LNCAP (cell line): Measurements from ENCODE around the gene SORCS2.

Source experiments
- TF ChIP-seq, protein P1 (sequence below): fragments of 450-650 bp; IDR thresholded peaks from 2 replicates; pipeline ENCODE4 v1.5.1; 2017; ENCODE audit warnings: mild to moderate bottlenecking

SORCS2 gene

DNA sequence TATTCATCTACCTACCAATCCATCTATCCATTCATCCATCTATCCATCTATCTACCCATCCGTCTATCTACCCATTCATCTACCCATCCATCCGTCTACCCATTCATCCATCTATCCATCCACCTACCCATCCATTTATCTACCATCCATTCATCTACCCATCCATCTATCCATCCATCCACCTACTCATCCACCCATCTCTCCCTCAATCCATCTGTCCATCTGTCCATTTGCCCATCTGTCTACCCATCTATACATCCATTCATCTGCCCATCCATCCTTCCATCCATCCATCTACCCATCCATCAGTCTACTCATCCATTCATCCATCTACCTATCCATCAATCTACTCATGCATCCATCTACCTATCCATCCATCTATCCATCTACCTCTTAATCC, 369.2 kb downstream of the SORCS2 start:
- TF ChIP-seq, protein P1, sequence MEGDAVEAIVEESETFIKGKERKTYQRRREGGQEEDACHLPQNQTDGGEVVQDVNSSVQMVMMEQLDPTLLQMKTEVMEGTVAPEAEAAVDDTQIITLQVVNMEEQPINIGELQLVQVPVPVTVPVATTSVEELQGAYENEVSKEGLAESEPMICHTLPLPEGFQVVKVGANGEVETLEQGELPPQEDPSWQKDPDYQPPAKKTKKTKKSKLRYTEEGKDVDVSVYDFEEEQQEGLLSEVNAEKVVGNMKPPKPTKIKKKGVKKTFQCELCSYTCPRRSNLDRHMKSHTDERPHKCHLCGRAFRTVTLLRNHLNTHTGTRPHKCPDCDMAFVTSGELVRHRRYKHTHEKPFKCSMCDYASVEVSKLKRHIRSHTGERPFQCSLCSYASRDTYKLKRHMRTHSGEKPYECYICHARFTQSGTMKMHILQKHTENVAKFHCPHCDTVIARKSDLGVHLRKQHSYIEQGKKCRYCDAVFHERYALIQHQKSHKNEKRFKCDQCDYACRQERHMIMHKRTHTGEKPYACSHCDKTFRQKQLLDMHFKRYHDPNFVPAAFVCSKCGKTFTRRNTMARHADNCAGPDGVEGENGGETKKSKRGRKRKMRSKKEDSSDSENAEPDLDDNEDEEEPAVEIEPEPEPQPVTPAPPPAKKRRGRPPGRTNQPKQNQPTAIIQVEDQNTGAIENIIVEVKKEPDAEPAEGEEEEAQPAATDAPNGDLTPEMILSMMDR: no peak

DNA sequence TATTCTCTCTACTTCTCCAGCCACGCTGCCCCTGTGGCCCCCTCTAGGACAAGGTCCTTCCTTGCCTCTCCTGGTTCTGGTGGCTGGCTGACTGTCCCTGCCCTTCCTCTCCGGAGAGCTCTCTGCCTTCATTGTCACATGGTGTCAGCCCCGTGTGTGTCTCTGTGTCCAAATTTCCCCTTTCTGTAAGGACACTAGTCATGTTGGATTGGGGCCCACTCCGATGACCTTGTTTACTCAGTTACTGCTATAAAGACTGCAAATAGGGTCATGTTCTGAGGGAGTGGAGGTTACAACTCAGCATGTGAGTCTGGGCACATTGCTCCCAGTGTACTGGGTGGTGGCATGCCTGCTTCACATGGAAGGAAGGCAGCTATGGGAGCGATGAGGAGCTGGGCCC, 371.9 kb downstream of the SORCS2 start:
- TF ChIP-seq, protein P1: no peak

DNA sequence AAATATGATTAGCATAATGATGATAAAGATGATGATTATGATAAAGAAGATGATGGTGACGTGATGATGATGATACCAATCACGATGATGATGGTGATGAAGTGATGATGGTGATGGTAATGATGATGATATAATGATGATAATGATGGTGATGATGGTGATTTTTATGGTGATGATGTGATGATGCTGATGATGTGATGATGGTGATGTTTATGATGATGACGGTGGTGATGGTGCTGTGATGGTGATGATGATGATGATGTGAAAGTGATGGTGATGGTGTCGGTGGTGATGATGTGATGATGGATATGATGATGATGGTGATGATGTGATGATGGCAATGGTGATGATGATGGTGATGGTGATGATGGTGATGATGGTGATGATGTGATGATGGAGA, 373.1 kb downstream of the SORCS2 start:
- TF ChIP-seq, protein P1: no peak

DNA sequence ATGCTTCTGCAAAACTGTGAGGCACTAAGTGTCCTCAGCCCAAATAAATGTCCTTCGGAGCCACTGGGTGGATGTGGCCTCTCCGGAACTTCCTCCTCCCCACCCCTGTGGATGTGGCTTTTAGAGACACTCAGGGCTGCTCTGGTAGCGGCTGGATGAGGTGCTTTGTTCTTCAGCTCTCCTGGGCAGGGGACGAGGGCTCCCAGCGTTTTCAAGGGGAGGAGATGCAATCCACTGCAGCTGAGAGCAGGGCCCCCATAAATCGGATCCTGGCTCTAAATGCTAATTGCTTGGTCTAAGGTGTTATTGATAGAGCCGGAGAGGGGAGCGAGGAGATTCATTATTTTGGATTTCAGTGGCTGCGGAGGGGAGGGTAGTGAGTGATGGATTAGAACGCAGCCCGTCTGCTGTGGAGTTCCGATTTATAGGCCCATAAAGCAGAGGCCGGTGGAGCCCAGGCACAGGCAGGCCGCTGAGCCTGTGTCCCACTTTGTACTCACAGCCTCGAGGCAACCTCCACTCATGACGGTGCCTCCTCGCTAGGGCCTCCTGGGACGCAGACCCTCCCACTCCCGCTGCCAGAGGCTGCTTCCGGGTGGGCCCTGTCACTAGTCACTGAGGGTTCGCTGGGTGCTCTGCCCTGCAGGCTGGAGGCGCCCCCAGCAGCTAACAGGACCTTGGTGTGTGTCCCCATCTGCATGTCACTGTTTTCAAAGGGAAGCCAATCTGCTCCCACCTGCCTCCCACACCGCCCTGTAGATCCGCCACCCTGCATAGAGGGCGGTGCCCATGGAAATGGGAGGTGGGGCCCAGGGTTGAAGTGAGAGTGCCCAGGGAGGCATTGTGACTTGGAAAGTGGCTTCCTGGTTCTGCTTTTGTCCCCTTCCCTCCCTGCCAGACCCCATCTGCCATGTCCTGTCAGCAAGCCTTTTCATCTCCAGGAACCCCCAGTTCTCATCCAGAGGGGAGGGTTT, 377.8 kb downstream of the SORCS2 start:
- TF ChIP-seq, protein P1: no peak

DNA sequence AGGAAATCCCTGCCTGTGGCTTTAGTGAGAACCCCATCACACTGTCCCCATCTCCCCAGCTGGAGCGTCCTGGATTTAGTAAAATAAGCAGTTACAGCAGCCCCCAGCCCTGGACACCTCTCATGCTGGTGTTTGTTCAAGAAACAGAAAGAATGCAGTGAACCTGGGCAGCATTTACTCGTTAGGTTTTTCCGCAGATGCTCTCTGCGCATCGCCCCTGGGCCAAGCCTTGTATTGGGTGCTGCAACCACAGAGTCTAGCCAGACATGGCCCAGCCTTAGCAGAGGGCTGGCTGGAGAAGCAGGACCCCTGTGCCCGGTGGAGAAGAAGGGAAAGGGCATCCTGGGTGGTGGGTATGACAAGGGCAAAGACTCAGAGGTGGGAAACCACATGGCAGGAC, 378.7 kb downstream of the SORCS2 start:
- TF ChIP-seq, protein P1: no peak

DNA sequence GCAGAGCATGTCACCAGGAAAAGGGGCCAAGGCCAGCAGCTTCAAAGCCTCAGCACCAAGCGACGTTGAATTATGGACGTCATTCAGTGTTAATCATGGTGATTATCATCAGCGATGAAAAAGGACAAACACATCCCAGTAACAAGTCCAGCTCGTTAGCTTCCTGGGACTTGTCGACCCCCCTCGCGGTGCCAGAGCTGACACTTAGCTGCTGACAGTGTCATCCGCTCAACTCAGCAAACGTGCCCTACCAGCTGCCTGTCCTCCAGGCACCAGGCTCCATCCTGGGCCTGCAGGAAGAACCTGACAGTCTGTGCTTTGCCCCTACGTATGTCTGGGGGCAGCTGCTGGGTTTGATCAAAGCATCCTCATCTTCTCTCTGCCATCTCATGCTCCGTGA, 379.4 kb downstream of the SORCS2 start:
- TF ChIP-seq, protein P1: no peak

DNA sequence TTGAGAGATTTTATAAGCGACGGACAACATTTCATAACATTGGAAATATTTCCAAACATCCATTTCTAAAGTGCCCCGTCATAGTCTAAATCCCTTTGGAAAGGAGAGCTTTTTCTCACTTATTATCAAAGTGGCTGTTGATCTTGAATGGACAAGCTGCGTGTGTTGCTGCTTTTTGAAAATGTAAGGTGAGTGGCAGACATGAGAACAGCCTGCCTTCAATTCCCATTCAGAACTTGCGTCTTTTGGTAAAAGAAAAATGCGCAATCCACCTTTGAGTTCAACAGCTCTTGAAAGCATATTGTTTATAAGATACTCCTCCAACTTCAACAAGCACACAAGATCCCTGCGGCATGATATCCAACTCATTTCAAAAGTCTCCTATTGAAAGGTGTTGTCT, 380.6 kb downstream of the SORCS2 start:
- TF ChIP-seq, protein P1: no peak
